Adrenal gland (tissue), 5 donors: Measurements from ENCODE around the gene INO80D.

ENCODE experiments used
- POLR2A ChIP-seq, 2 donors: fragments of 450-650 bp; IDR thresholded peaks; one replicate each; pipeline ENCODE4 v1.6.1; 2017; ENCODE audit warnings: antibody characterized with exemption in 2 of 2, mild to moderate bottlenecking in 2 of 2, moderate library complexity in 1 of 2
- TF ChIP-seq, protein P1 (sequence below), 6 experiments: fragments of 450-650 bp in 4 of 6; fragments of 200-600 bp in 2 of 6; sonication (generic) in 1 of 6; IDR thresholded peaks; 1 replicate in 5 of 6; 2 replicates in 1 of 6; pipeline versions ENCODE4 v1.5.1 to v1.8.0; 2016 to 2021; ENCODE audit warnings: antibody characterized with exemption in 6 of 6, mild to moderate bottlenecking in 2 of 6, moderate library complexity in 1 of 6
- donor health status: DM: no; HTN: no; CAD: no.

DNA sequence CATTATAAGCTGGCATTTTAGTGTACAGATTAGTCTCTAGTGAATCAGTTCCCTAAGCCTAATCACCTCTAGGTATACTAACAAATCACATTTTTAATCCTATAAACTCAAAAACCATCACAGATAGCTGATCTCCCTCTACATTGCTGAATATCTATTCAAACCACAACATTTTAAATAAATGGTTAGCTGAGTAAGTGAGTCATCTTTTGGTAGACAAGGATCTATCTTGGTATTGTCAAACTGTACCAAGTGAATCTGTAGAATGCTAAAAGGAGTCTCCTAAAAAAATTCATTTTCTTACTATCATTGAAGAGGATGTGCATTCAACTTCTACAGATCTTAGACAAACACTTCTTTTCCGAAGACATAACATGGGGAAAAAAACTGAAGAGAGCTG lies 40.7 kb downstream of the INO80D start:
- TF ChIP-seq POLR2A (IDR thresholded peaks at IDR 0.05), result no peak
- TF ChIP-seq, protein P1, sequence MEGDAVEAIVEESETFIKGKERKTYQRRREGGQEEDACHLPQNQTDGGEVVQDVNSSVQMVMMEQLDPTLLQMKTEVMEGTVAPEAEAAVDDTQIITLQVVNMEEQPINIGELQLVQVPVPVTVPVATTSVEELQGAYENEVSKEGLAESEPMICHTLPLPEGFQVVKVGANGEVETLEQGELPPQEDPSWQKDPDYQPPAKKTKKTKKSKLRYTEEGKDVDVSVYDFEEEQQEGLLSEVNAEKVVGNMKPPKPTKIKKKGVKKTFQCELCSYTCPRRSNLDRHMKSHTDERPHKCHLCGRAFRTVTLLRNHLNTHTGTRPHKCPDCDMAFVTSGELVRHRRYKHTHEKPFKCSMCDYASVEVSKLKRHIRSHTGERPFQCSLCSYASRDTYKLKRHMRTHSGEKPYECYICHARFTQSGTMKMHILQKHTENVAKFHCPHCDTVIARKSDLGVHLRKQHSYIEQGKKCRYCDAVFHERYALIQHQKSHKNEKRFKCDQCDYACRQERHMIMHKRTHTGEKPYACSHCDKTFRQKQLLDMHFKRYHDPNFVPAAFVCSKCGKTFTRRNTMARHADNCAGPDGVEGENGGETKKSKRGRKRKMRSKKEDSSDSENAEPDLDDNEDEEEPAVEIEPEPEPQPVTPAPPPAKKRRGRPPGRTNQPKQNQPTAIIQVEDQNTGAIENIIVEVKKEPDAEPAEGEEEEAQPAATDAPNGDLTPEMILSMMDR (IDR thresholded peaks at IDR 0.05), result no peak
